ENCODE results near the gene C1QA.

The C1QA gene

GRCh38 chr1:22636353-22636752 is at the start of gene C1QA:
C1QA (plus strand) TSS chr1:22636628; CDS start chr1:22637617, 989 bp downstream.
- no peak for DNase-seq

- no peak for DNase-seq
Observed at GRCh38 chr1:22587247-22587646, 49.2 kb upstream of the C1QA start.

GRCh38 chr1:22588899-22589422 is 47.5 kb upstream of the C1QA start:
- no peak for DNase-seq

GRCh38 chr1:22591576-22591975 is 44.9 kb upstream of the C1QA start:
- no peak for DNase-seq

GRCh38 chr1:22592051-22592450 is 44.4 kb upstream of the C1QA start:
- no peak for DNase-seq

GRCh38 chr1:22592919-22593790 is 43.3 kb upstream of the C1QA start:
- no peak for DNase-seq

- DNase-seq: no peak
Observed at GRCh38 chr1:22594396-22594795, 42.0 kb upstream of the C1QA start.

GRCh38 chr1:22595108-22595507 is 41.3 kb upstream of the C1QA start:
- no peak for DNase-seq

GRCh38 chr1:22597301-22597965 is 39.0 kb upstream of the C1QA start:
- no peak for DNase-seq

GRCh38 chr1:22597996-22598395 is 38.4 kb upstream of the C1QA start:
- no peak for DNase-seq

GRCh38 chr1:22598736-22599135 is 37.7 kb upstream of the C1QA start:
- no peak for DNase-seq

GRCh38 chr1:22600071-22600816 is 36.2 kb upstream of the C1QA start:
- no peak for DNase-seq

- no peak for DNase-seq
Observed at GRCh38 chr1:22600817-22601605, 35.4 kb upstream of the C1QA start.

- DNase-seq: no peak
Observed at GRCh38 chr1:22601610-22602009, 34.8 kb upstream of the C1QA start.

- no peak for DNase-seq
Observed at GRCh38 chr1:22602060-22602740, 34.2 kb upstream of the C1QA start.

- DNase-seq: no peak
Observed at GRCh38 chr1:22606161-22606560, 30.3 kb upstream of the C1QA start.

- DNase-seq: no peak
Observed at GRCh38 chr1:22607154-22607553, 29.3 kb upstream of the C1QA start.

GRCh38 chr1:22608361-22608760 is 28.1 kb upstream of the C1QA start:
- no peak for DNase-seq

- DNase-seq: no peak
Observed at GRCh38 chr1:22609291-22609690, 27.1 kb upstream of the C1QA start.

GRCh38 chr1:22611530-22611947 is 24.9 kb upstream of the C1QA start:
- peak; percentile 2 for DNase-seq

GRCh38 chr1:22612671-22613571 is 23.5 kb upstream of the C1QA start:
- DNase-seq: no peak

All from amniotic stem cell (primary cell).